Hematopoietic multipotent progenitor cell treated with erythropoietin and hydrocortisone succinate and interleukin-3 and kit ligand, for 15 days (in vitro differentiated cells): ENCODE measurements around the gene TEX2.
"Not testable (repeated sequence)": the region's sequence is repeated elsewhere in the genome, so short reads cannot be mapped to it uniquely, and the experiment has no call there.

Experiments
- DNase-seq: peaks from one replicate; pipeline ENCODE4 v3.0.0-alpha.2; 2015; ENCODE audit warnings: low spot score

TEX2 gene

DNA sequence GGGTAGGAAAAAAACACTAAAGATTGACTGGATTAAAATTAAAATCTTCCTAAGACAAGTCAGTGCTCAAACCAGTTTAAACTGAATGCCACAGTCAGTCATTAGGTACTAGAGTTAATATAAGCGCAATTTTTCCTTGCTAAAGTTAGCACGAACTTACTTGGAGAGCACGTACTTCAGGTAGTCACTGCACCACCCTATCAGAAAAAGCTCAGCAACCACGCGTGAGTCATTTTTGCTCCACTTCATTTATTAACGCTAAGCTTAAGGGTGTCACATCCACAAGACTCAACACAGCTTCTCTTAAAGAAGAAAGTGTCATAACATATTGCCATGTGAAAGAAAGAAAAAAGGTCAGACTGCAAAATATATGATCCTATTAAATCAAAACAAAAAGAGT, 53.1 kb downstream of the TEX2 start:
- no peak for DNase-seq

GRCh38 chr17:64209356-64209941, 53.6 kb downstream of the TEX2 start:
- no peak for DNase-seq

GRCh38 chr17:64208656-64209055, 54.4 kb downstream of the TEX2 start:
- not testable (repeated sequence) for DNase-seq

- no peak for DNase-seq
These were observed 57.3 kb downstream of the TEX2 start for GRCh38 chr17:64205804-64206203.

DNA sequence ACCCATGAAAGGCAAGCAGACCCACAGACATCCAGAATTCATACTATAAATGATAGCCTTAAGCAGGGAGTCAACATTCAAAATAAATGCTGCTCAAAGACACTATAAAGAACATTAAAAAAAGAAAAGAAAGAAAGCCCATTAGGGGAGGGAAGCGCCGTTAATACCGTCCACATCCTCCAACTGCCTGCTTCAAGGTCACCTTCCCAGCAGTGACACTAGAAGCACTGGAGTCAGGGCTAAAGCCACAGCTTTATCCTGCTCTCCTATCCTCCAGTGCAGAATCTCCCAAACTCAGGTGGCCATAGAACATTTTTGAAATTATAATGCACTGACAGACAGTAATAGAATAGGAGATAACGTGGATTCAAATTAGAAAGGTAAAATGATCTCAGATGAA, 59.4 kb downstream of the TEX2 start:
- DNase-seq: no peak

- no peak for DNase-seq
These were observed 60.2 kb downstream of the TEX2 start for GRCh38 chr17:64202683-64203344.

DNA sequence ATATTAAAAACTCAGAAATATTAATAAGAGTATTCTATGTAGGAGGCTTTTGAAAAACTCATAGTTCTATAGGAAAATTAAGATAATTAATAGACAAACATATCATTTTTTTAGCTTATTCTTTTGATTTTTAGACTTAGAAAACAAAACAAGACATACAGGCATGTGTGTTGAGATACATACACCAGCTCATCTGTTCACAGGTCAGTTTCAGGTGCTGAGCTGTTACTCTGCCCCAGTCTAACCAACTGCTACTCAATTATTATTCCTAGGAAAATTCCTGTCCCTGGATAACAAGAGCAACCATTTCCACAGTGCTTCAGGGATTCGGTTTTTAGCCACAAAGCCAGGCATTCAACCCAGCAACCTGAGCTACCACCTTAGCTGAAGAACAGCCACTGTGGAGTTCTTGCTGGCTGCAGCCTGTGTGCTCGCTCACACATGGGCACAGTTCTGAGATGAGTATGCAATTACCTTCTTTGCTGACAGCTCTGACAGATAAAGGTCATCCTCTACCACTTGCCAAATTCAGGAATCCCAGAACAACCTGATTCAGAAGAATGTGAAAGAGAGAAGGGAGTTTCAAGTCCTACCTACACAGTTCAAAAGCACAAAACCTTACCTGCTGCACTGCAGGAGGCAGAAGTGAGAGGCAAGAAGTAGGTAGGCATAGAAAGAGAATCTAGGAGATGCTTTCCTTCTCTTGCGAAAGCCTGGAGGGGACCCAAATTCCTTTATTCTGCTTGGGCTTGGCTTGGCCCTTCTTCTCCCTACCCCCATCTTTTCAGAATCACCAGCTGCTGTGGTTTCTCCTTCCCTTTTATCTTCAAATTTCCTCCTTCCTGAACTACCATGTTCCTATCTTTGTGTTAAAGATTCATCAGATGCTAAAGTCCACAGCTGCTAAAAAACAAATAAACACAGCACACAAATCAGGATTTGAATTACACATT, 62.7 kb downstream of the TEX2 start:
- peak; percentile 23 for DNase-seq

DNA sequence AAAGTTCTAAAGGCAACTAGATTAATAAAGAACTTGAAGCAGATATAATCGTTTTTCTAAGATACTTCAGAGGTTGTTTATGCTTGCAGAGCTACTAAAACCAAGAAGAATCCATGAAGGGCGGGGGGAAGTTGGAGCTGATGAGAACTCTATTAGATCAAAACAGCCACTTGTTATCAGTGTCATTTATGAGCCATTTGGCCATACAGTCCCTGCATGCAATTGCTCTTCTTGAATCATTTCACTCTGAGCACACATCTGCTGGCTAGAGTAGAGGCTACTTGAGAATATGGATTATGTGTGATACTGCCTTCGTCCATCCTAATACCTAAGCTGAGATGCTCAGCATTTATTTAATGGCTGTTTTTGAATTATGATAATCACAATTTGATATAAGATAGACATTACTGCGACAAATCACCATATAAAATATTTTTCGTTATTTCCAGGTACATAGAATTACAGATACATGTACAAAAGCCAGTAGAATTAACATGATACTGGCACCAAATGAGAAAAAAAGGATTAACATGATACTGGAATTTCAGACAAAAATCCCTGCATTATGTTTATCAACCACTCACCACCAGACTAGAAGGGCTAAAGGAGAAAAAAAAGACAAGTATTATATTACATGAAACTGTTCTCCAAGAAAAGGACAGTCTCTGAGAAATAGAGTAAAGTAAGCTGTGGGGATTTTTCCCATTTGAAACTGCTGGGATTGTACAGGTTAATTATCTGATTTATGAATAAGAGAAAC, 64.5 kb downstream of the TEX2 start:
- DNase-seq: no peak

DNA sequence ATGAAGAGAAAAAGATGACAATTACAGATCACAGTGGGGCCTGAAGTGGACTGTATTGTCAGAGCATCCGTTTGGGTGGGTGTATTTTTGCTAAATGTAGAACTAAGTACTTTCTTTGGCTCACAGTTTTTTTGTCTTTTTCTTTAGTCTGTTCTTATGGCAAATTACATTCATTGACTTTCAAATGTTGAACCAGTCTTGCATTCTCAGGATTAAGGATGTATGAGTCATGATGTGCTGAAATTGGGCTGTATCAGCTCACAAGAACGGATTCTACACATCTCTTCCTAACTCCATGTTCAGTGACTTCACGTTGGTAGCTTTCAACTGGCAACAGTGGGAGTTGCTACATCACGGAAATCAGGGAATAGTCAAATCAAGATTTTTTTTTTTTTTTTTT, 66.5 kb downstream of the TEX2 start:
- DNase-seq: no peak

DNA sequence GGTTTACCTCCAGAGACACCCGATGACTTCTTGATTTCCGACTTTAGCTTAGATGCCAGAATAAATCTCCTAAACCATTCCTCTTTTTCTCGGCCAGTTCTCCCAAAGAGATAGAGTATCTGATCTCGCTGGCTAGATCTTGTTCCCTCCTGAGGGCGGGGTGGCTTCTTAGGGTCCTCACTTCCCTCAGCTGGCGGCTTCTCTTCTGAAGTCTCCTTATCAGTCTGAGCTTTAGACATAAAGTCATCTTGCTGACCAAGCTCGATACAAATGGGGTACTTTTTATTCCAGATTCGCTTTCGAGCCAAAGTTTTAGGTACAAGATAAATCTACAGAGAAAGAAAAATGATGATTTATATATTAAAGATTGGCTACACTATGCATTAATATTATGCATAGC, 69.5 kb downstream of the TEX2 start:
- no peak for DNase-seq

- DNase-seq: no peak
These were observed 70.5 kb downstream of the TEX2 start for GRCh38 chr17:64192589-64192988.

DNA sequence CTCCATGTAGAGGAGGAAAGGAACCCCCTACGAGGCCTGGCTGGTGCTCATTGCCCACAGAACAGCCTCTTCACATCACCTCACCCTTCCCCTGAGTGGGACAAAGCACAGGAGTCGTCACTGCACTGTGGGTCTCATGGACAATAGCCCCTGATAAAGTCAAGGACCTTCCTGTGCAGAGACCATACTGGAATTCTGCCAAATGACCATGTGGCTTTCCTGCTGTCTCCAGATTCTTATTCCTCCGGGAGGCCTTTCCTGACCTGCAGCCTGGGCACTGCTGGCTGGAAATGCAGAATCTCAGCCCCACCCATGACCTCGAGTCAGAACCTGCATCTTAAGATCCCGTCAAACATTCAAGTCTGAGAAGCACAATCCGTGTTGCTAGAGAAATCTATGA, 72.6 kb downstream of the TEX2 start:
- DNase-seq: no peak

DNA sequence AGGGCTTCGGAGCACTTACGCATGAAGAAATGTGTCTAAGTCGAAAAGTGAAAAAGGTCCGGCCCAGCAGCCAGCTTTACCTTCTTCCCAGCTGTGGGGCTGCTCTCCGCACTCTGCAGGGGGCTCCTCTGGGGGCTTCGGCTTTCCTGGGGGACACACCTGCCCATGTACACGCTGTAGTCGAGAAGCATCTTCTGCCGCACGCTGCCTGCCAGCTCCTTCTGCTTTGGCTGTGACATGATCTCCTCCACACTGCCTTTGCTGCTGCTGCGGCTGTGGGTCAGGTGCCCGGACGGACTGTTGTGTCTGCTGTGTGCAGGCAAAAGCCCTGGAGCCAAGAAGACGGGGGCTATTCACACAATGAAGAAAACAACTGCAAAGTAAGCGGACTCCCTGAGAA, 75.0 kb downstream of the TEX2 start:
- DNase-seq: no peak

- no peak for DNase-seq
These were observed 75.8 kb downstream of the TEX2 start for GRCh38 chr17:64187093-64187895.

- no peak for DNase-seq
These were observed 76.6 kb downstream of the TEX2 start for GRCh38 chr17:64186171-64187092.

DNA sequence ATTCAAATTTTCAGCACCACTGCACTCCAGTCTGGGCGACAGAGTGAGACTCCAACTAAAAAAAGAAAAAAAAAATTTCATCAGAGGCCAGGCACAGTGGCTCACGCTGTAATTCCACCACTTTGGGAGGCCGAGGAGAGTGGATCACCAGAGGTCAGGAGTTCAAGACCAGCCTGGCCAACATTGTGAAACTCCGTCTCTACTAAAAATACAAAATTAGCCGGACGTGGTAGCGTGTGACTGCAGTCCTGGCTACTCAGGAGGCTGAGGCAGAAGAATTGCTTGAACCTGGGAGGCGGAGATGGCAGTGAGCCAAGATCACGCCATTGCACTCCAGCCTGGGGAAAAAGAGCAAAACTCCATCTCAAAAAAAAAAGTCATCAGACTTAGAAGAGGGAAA, 77.5 kb downstream of the TEX2 start:
- DNase-seq: not testable (repeated sequence)

DNA sequence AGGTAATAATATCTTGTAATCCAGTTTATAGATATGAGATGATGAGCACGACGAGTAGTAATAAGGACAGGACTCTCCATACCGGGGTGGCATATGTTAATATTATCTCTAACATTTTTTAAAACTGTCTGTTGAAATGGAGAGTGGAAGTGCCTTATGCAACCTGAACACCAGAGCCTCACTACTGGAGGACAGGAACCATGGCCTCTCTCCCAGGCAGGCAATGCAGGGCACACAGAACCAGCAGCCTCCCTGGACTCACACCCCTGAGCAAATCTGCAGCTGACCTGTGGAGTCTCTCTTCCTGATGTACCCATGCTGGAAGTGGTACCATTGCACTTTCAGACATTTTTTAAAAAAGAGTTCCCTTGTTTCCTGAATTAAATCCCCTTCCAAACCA, 78.0 kb downstream of the TEX2 start:
- DNase-seq: no peak

DNA sequence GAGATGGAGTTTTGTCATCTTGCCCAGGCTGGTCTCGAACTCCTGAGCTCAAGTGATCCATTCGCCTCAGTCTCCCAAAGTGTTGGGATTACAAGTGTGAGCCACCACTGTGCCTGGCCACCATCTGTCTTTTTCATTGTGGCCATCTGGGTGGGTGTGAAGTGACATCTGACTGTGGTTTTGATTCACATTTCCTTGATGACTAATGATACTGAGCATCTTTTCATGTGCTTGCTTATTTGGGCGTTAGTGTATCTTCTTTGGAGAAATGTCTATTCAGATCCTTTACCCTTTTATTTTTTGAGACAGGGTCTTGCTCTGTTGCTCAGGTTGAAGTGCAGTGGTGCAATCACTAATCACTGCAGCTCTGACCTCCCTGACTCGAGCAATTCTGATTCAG, 79.2 kb downstream of the TEX2 start:
- no peak for DNase-seq

DNA sequence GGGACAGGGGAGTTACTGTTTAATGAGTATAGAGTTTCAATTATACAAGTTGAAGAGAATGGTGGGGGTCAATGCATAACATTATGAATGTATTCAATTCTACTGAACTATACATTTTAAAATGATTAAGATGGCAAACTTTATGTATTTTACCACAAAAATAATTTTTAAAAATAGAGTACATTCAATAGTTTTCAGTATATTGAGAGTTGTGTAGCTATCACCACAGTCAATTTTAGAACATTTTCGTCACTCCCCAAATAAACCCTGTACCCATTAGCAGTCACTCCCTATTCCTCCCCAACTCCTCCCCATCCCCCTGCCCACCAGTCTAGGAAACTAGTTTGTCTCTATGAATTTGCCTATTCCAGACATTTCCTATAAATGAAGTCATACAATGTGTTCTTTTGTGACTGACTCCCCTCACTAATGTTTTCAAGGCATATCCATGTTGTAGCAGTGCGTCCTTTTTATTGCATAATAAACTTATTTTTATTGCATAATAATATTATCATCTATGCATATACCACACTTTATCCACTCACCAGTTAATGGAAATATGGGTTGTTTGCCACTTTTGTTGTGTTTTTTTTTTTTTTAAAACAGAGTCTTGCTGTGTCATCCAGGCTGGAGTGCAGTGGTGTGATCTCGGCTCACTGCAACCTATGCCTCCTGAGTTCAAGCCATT, 80.6 kb downstream of the TEX2 start:
- DNase-seq: no peak
